Stomach (tissue), 4 donors: Measurements from ENCODE around the gene SLAMF7.

Experiments
- CTCF ChIP-seq, 7 experiments: fragments of 450-650 bp in 4 of 7; fragments of 200-600 bp in 3 of 7; sonication (generic) in 3 of 7; IDR thresholded peaks; one replicate each; pipeline ENCODE4 v1.5.1; 2016 to 2019; ENCODE audit warnings: antibody characterized with exemption in 7 of 7, control low read depth in 2 of 7, mild to moderate bottlenecking in 1 of 7
- POLR2A ChIP-seq, 4 donors: fragments of 450-650 bp; IDR thresholded peaks; one replicate each; pipeline ENCODE4 v1.6.1; 2016; ENCODE audit warnings: antibody characterized with exemption in 4 of 4, control low read depth in 2 of 4, mild to moderate bottlenecking in 1 of 4, moderate library complexity in 1 of 4

GRCh38 chr1:160734301-160734700 lies 4.7 kb upstream of the SLAMF7 start:
- TF ChIP-seq POLR2A (IDR thresholded peaks at IDR 0.05), result no peak
- TF ChIP-seq CTCF (IDR thresholded peaks at IDR 0.05), result no peak
